HEK293 (cell line): ENCODE measurements around the gene OR14A2.
"Not testable (repeated sequence)": the region's sequence is repeated elsewhere in the genome, so short reads cannot be mapped to it uniquely, and the experiment has no call there.

Experiments
- HOXA7 ChIP-seq: sonication (generic); formaldehyde crosslinking; IDR thresholded peaks from 2 replicates; pipeline ENCODE4 v1.8.1; 2022; ENCODE audit warnings: missing genetic modification reagents, borderline replicate concordance
- ZNF138 ChIP-seq: fragments of 450-650 bp; formaldehyde crosslinking; IDR thresholded peaks from 2 replicates; pipeline ENCODE4 v1.5.1; 2016; ENCODE audit warnings: missing biosample characterization, missing genetic modification characterization, borderline replicate concordance
- ZNF239 ChIP-seq: fragments of 450-650 bp; formaldehyde crosslinking; IDR thresholded peaks from 2 replicates; pipeline ENCODE4 v1.5.1; 2016; ENCODE audit warnings: missing biosample characterization, missing genetic modification characterization
- ZNF558 ChIP-seq: fragments of 450-650 bp; formaldehyde crosslinking; IDR thresholded peaks from 2 replicates; pipeline ENCODE4 v1.5.1; 2016; ENCODE audit warnings: missing biosample characterization, missing genetic modification characterization
- ZNF843 ChIP-seq: fragments of 450-650 bp; formaldehyde crosslinking; IDR thresholded peaks from 2 replicates; pipeline ENCODE4 v1.5.1; 2016; ENCODE audit warnings: missing biosample characterization, missing genetic modification characterization
- TF ChIP-seq, protein P1 (sequence below): fragments of 450-650 bp; formaldehyde crosslinking; IDR thresholded peaks from 2 replicates; pipeline ENCODE4 v1.5.1; 2016; ENCODE audit warnings: missing biosample characterization, missing genetic modification characterization
- TF ChIP-seq, protein P2 (sequence below): fragments of 450-650 bp; formaldehyde crosslinking; IDR thresholded peaks from 2 replicates; pipeline ENCODE4 v1.5.1; 2016; ENCODE audit warnings: missing biosample characterization, missing genetic modification characterization
- TF ChIP-seq, protein P3 (sequence below): fragments of 450-650 bp; formaldehyde crosslinking; IDR thresholded peaks from 2 replicates; pipeline ENCODE4 v1.5.0; 2017; ENCODE audit warnings: missing biosample characterization, missing genetic modification characterization, borderline replicate concordance

DNA sequence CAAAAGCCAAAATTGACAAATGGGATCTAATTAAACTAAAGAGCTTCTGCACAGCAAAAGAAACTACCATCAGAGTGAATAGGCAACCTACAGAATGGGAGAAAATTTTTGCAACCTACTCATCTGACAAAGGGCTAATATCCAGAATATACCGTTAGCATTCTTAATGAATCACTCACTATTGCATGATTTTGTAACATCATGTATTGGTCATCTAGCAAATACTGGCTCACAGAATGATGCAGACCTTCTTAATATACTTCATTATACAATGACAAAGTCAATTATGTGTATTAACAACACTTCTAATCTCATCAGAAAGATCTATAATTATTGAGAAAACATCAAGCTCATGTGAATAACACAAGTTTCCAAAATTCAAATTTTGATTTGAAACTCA, 6.4 kb upstream of the OR14A2 start:
- not testable (repeated sequence) for TF ChIP-seq HOXA7 (CRISPR knock-in tag); ZNF558 (tag by site-specific recombination); ZNF239 (tag by site-specific recombination); ZNF138; ZNF843 (tag by site-specific recombination)
- TF ChIP-seq, protein P1, sequence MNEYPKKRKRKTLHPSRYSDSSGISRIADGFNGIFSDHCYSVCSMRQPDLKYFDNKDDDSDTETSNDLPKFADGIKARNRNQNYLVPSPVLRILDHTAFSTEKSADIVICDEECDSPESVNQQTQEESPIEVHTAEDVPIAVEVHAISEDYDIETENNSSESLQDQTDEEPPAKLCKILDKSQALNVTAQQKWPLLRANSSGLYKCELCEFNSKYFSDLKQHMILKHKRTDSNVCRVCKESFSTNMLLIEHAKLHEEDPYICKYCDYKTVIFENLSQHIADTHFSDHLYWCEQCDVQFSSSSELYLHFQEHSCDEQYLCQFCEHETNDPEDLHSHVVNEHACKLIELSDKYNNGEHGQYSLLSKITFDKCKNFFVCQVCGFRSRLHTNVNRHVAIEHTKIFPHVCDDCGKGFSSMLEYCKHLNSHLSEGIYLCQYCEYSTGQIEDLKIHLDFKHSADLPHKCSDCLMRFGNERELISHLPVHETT (tag by site-specific recombination) = not testable (repeated sequence)
- TF ChIP-seq, protein P2, sequence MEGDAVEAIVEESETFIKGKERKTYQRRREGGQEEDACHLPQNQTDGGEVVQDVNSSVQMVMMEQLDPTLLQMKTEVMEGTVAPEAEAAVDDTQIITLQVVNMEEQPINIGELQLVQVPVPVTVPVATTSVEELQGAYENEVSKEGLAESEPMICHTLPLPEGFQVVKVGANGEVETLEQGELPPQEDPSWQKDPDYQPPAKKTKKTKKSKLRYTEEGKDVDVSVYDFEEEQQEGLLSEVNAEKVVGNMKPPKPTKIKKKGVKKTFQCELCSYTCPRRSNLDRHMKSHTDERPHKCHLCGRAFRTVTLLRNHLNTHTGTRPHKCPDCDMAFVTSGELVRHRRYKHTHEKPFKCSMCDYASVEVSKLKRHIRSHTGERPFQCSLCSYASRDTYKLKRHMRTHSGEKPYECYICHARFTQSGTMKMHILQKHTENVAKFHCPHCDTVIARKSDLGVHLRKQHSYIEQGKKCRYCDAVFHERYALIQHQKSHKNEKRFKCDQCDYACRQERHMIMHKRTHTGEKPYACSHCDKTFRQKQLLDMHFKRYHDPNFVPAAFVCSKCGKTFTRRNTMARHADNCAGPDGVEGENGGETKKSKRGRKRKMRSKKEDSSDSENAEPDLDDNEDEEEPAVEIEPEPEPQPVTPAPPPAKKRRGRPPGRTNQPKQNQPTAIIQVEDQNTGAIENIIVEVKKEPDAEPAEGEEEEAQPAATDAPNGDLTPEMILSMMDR (tag by site-specific recombination) = not testable (repeated sequence)
- TF ChIP-seq, protein P3, sequence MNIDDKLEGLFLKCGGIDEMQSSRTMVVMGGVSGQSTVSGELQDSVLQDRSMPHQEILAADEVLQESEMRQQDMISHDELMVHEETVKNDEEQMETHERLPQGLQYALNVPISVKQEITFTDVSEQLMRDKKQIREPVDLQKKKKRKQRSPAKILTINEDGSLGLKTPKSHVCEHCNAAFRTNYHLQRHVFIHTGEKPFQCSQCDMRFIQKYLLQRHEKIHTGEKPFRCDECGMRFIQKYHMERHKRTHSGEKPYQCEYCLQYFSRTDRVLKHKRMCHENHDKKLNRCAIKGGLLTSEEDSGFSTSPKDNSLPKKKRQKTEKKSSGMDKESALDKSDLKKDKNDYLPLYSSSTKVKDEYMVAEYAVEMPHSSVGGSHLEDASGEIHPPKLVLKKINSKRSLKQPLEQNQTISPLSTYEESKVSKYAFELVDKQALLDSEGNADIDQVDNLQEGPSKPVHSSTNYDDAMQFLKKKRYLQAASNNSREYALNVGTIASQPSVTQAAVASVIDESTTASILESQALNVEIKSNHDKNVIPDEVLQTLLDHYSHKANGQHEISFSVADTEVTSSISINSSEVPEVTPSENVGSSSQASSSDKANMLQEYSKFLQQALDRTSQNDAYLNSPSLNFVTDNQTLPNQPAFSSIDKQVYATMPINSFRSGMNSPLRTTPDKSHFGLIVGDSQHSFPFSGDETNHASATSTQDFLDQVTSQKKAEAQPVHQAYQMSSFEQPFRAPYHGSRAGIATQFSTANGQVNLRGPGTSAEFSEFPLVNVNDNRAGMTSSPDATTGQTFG = not testable (repeated sequence)
